Right forelimb (tissue), 1 donor: Measurements from ENCODE around the gene SIX2.
"Not testable (repeated sequence)": the region's sequence is repeated elsewhere in the genome, so short reads cannot be mapped to it uniquely, and the experiment has no call there.

ENCODE experiments used
- DNase-seq: peaks from one replicate; pipeline ENCODE4 v3.0.0-alpha.2; 2018

The SIX2 gene

DNA sequence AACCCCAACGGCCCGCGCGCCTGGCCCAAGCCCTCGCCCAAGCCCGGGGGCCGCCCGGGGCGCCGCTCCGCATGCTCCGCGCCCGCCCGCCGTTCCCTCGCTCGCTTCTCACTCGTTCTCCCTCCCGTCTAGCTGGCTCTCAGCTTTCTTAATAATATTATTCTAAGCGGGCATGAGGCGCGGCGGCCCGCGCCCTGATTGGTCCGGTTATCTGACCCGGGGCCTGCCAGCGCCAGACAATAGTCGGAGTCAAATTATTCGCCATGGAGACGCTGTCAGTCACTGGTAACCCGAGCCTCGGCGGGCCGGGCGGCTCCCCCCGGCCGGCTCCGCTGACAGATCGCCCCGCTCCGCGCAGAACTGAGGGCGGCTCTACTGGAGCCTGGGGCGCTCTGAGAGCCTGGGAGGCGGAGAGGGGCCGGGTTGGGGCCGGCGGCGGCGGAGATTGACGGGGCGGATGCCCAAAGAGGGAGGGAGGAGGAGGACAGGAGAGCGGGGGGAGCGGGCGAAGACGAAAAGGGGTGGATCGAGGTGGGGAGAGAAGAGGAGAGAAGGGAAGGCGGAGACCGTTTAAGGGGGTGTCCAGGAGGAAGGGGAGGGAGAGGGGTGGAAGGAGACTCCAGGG lies at the start of gene SIX2:
TSS of gene SIX2 (minus strand) at position 150 of the 625 bp plus-strand sequence. CDS start 342 bp downstream, outside the sequence.
- DNase-seq = peak; percentile 96

DNA sequence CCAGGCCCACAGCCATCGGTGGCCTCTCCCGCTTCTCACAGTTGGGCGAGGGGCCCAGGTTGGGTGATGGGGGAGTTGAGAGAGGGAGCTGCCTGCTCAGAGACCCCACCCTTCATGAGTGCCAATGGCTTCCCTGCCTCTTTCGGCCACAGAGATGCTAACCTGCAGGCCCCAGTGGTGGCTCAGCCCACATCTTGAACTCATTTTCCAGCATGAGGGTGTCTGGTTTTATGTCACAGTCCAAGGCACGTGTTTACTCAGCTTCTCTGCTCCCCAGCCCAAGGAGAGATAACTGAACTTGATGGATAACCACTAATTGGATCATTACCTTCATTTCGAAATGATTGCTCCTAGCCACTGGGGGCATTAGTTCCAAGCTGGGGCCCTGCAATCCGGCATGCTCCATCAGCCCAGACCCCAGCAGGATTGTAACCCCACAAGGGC lies 45.9 kb upstream of the SIX2 start:
- DNase-seq = no peak

DNA sequence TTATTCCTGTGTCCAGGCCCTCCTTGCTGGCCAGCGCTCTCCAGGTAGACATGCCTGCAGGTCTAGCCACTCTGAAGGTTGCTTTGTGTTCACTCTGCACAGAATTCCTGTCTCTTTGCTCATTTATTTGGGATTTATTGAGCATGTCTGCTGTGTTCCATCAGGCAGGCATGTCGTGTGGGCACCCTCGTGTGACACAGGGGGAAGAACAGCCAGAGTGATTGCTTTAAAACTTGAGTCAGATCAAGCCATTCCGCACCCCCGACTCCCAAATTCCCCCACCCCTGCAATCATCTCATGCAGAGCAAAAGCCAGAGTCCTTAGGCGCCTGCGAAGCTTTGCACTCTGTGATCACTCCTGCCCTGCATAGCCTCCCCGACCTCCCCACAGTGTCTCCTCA lies 44.7 kb upstream of the SIX2 start:
- no peak for DNase-seq

DNA sequence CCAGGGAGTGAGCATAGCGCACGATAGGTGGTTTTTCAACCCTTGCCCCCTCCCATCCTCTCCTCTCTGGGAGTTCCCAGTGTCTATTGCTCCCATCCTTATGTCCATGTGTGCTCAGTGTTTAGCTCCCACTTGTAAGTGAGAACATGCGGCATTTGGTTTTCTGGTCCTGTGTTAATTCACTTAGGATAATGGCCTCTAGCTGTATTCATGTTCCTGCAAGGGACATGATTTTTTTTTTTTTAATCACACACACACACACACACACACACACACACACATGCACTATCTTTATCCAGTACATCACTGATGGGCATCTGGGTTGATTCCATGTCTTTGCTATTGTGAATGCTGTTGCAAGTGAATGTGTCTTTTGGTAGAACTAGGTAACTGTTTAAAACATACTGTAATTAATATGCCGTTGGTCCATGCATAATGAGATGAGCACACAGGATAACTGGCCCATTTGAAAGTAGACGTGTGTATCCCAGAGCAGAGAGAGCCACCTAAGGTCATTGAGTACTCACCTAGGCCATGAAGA lies 43.2 kb upstream of the SIX2 start:
- no peak for DNase-seq

DNA sequence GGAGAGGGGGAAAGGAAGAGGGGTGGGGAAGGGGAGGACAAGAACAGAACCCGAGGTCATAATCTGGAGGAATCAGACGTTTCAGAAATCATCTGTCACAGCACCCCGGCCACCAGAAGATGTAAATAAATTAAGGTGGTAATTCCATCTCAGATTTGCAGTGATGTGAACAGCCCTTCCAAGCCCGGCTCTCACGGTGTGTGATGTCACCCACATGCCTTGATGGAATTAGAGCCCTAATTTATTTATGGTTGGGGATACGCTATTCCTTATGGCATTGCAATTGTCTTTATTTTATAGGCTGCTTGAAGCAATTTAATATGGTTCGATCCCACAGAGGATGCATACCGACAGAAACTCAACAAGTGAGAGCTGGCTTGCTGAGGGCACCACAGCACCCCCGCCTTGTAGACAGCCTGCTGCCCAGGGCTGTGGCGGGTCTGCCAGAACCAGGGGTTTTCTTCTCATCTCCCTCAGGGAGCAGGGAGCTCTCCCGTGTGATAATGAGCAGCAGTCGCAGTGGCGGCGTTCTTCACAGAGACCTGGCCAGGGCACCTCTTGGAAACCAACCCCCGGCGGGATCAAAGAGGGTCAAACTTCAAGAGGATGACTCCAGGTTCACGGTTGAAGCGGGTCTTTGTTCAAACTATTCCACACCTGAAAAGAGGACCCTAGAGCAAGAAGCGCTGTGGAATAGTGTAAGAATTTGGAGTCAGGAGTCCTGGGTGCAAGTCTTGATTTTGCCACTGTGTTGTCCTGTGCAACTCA lies 40.5 kb upstream of the SIX2 start:
- no peak for DNase-seq

DNA sequence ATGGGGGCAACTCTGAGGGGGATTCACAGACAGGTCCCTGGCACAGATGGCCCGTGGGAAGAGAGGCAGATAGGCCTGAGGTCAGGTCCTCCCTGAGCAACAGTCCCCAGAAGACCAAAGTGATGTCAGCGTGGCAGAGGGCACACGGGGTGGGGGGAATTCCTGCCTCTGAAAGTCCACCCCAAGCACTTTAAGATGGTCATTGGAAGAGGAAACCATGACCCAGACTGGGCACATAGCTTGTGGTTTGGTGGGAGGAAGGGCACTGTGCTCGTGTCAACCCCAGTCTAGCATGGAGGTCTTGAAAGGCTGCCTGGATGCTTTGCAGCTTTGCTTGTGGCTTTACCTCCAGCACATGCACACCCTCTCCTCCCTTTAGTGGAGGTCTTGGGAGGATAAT lies 38.0 kb upstream of the SIX2 start:
- no peak for DNase-seq

DNA sequence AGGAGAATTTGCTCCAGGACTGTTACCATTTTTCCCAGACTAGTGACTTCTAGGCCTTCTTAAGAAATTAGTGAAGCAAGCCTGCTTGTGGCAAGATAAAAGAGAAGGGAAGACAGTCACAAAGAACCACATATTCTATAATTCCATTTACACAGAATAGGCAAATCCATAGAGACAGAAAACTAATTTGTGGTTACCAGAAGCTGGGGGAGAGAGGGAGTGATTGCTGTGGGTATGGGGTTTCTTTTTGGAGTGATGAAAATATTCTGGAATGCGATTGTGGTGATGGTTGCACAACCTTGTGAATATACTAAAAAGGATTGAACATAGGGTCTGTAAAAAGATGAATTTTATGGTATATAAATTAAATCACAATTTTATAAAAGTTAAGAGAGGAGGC lies 37.5 kb upstream of the SIX2 start:
- DNase-seq = no peak

DNA sequence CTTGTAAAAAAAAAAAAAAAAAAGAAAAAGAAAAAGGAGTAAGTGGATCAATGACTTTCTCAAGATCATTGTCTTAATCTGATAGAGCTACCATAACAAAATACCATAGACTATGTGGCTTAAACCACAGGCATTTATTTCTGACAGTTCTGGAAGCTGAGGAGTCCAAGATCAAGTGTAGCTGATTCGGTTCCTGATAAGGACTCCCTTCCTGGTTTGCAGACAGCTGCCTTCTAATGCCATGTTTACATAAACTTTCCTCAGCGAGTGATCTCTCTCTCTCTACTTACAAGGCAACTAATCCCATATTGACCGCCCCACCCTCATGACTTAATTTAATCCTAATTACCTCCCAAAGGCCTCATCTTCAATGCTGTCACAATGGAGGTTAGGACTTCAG lies 36.5 kb upstream of the SIX2 start:
- DNase-seq = no peak

DNA sequence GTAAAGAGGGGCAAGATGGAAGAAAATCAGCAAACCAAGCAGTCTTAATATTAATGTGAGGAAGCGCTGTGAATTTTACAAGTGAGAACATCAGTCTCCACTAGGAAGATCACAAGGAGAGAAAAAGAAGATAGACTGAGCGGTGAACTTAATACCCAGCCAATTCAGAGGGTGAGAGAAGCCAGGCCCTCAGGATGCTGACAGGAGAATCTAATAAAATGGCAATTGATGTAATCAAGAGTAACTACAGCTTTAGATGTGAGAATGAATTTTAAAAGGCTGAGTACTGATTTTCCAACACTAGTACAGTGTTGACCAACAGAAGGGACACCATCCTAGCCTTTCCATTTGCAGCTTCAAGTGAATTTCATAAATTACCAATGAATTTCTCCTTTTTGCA lies 35.7 kb upstream of the SIX2 start:
- DNase-seq = no peak

DNA sequence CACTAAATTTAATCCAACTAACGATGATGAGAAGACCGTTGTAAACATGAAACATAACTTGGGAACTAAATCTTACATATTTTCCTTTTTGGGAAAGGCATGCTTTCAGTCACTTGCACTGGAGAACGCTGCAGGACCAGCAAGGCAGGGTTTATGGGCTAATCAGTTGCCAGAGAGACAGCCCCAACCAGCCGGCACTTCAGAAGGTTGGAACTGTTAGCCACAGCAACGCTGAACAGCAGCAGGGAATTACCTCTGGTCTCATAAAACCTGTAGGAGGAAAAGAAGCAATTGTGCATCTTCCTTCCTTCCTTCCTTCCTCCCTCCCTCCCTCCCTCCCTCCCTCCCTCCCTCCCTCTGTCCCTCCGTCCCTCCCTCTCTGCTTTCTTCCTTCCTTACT lies 33.9 kb upstream of the SIX2 start:
- no peak for DNase-seq

DNA sequence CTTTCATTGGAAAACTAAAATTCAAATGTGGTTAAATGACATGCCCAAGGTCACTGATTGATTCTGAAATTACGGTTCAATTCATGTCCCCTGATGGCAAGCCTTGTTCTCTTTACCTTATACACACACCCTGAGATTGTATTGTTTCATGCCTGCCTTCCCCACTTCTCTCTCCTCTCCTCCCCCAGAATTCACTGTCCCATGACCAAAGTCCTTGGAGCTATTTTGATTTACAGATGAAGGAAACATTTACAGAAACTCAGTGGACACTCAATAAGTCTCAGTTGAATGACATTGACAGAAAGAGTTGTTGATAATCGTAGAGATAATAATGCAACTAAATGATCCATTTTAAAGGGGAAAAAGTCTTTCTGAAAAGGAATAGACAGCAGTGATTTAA lies 33.1 kb upstream of the SIX2 start:
- no peak for DNase-seq

DNA sequence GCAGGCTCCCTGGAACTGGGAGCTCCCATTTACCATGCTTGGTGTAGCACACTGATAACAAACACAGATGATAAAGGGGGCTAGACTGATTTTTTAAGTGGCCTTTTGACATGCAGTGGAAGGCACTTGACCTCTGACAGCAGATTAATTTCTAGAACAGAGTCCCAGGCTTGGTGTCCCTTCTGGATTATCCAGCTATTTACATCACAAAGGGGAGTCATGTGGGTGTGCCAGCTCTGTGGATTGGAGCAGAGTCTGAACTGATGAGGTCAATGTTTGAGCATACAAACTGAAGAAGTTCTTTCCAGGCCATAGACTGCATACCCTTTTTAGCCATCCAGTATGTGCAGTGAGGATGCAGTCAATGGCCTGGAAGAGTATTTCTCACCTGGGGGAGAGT lies 31.5 kb upstream of the SIX2 start:
- DNase-seq = no peak

DNA sequence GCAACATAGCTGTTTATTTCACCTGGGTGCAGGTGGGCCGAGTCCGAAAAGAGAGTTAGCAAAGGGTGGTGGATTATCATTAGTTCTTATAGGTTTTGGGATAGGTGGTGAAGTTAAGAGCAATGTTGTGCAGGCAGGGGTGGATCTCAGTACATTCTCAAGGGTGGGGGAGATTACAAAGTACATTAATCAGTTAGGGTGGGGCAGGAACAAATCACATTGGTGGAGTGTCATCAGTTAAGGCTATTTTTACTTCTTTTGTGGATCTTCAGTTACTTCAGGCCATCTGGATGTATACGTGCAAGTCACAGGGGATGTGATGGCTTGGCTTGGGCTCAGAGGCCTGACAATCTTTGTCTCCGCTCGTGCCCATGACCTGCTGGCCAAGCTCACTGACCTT lies 30.6 kb upstream of the SIX2 start:
- DNase-seq = not testable (repeated sequence)

DNA sequence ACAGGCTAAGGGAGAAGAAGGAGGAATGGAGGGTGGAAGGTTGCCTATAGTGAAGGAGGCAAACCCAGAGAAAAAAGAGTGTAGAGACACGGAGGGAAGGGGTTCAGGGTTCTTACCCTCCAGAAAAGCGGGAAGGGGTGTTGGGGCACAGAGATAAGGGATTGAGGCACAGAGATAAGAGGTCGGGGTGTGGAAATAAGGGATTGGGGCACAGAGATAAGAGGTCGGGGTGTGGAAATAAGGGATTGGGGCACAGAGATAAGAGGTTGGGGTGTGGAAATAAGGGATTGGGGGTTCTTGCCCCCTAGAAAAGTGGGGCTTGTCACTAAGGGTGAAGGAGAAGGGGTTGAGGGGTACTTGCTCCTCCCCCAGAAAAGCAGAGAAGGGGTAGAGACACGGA lies 29.6 kb upstream of the SIX2 start:
- not testable (repeated sequence) for DNase-seq

DNA sequence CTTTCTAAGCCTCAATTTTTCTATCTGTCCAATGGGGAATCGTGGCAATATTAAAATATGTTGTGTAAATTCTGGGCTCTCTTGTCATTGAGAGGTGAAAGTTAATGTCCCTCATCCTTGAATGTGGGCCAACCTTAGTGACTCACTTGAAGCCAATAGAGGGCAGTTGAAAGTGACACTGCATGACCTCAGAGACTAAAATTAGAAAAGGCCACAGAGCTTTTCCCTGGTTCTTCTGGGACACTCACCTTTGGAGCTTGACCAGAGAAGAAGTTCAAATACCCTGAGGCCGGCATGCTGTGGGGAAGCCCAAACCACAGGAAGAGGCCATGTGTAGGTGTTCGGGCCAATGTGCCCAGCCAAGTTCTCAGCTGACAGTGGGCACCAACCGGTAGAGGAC lies 24.1 kb upstream of the SIX2 start:
- no peak for DNase-seq

DNA sequence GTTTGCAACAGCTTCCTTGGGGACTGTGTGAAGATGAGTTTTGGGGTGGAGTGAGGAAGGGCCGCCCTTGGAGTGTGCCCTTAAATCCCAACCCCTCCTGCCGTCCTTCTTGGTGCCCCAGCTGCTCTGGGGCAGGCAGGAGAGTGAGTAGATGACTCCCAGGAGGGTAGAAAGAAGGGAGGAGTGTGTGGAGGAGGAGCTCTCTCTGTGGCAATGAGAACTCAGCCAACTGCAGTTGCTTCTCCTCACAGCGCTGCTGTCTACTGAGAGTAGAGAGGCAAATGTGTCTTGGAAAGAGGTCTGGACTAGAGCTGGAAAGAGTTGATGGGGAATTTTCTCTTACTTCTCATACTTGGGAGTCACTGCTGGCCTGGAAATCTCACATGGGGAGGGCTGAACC lies 21.8 kb upstream of the SIX2 start:
- no peak for DNase-seq

DNA sequence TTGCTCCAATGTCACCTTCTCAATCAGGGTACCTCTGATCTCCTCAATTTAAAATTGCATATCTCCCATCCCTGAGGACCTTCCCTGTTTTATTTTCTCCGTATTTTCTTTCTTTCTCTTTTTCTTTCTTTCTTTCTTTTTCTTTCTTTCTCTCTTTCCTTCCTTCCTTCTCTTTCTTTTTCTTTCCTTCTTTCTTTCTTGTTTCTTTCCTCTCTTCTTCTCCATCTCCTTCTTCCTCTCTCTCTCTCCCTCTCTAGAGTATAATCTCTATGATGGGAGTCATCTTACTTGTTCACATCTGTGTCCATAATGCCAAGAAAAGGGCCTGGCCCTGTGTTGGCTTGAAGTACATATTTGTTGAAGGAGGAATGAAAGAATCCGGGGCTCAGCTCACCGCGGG lies 21.3 kb upstream of the SIX2 start:
- no peak for DNase-seq

DNA sequence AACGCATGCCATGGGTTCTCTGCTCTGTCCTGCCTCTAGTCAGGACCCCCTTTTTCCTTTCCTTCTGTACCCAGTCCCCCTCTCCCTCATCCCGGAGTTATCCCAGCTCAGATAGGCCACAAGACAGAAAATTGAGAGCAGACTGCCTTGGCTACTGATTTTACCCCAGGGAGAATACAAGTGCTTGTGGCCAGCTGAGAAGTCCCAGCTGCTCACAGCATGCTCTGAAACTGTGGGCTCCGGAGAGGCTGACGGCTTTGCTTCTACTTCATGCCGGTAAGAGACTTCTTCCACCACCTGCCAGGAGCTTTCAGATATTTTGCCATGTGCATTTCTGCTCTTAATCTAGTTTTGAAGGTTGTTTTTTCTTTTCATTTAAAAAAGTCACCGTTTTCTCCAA lies 20.0 kb upstream of the SIX2 start:
- no peak for DNase-seq

DNA sequence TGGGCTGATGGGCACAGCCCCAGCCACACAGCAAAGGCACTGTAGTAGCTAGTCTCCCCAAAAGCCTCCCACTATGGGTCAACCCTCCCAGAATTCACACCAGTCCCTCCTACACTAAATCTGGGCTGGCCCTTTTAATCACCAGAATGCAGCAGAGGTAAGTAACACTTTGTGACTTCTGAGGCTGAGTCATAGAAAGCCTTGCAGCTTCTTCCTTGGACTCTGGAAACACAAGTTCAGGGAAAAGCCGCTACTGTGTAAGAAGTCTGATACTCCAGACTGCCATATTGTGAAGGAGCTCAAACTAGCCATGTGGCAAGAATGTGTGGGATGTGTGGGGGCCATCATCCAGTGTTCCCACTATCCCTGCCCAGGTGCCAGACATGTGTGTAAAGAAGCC lies 19.0 kb upstream of the SIX2 start:
- no peak for DNase-seq

DNA sequence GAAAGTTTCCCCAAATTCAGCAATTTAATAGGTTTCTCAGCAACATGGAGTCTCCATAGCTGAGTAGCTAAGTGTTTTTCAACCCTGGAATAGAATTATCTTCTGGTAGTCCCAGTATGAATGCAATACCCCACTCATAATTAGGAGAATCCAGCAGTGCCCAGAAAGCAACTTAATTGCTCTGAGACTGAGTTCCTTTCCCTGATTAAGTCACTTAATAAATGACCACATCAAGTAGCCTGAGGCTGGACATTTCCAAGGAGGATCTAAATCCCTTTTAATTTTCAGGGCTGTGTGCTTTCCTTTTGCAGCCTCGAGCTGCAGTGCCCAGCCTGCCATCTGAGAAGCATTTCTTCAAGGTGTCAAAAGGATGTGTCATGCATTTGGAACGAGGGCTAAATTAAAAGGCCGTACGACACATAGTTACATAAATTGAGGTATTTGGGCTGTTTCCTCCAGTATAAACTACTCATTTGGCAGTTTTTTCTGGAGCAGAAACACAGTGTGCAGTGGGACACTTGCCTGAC lies 17.7 kb upstream of the SIX2 start:
- DNase-seq = no peak

DNA sequence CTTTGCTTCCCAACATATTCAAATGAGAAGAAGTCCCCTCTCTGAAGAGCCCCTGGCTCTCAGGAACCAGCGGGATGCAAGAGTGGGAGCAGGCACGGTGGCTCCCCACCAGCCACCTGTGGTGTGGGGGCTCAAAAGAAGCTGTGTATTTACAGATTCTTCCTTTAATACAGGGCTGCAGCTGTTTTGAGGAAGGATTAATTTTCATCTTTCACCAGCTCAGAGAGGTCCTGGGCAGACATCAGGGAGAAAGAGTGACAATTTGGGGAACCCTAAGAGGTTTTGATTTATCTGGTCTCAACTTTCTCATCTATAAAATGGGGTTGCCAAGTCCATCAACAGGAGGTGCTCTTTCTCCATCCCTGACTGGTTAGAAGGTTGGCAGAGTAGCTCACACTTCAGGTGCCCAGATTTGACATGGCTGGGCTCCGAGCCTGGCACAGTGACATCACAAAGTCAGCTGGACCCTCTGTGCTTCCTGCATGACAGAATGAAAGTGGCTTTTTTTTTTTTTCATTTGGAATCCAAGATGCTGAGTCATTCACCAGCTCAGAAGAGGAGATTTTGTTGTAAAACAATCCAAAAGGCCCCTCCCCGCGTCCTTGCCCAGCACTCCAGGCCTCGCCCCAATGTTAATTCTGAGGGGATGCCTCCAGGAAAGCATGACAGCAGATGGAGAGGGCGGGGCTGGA lies 15.5 kb upstream of the SIX2 start:
- peak; percentile 47 for DNase-seq

DNA sequence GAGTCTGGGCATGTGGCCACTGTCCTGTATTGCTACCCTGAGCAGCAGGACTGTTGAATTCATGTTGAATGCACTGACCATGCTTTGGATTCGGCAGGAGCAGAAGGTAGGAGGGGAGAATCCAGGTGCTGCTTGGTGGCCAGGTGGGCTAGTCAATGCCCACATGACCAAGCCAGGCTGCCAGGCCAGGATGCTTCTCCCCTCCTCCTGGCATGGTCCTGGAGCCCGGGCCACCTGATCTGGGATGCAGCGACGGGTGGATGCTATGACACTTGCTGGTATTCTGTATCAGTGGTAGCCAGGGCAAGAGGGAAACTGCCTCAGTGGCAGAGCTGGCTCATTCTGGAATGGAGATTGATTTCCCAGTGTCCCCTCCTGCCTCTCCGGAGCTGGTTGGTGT lies 14.8 kb upstream of the SIX2 start:
- DNase-seq = no peak

DNA sequence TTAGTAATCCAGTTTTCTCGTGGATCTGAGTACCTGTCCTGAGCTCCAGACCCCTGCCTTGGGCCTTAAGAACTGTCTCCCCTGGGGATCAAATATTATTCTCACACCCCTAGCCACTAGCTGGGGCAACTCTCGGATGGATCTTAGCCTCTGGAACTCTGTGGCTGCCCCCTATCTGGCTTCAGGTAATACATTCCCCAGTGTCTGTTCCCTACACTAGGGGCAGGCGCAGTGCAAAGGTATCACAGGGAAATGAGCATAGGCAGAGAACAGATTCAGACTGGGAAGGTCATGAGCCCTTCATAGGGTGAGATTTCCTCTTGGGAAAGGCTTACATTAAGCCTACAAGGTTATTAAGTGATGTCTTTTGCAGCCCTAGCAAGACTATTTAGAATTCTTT lies 11.2 kb upstream of the SIX2 start:
- DNase-seq = no peak

DNA sequence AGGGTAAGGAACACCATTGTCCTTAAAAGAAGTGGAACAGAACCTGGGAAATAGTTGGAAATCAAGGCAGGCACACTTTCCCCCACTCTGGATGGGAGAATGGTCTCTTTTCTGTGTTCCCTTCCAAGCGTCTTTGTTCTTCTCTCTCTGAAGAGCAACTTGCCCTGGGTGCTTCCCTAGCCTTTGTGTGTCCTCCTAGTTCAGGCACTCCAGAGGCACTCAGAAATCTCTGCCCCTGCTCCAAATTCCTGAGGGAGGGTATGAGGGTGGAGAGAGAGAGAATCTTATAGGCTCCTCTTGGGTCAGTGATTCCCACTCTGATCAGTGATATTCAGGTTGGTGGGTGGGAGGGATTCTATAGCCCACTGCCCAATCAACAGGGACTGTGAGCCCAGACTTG lies 8.8 kb upstream of the SIX2 start:
- no peak for DNase-seq
